Breast epithelium (tissue), 4 donors: Measurements from ENCODE around the gene LRP1. TPM values are rescaled to one million over a fixed set of nuclear protein-coding genes. Genes with fewer than 3 reads are reported as not detected.

Source experiments
- DNase-seq, 2 donors: peaks; one replicate each; pipeline ENCODE4 v3.0.0-alpha.2; 2019; ENCODE audit warnings: low spot score in 2 of 2
- H3K27ac ChIP-seq, 2 donors: fragments of 200-600 bp; sonication (generic) in 1 of 2; one replicate each; pipeline ENCODE4 v1.5.1; 2016 to 2019; ENCODE audit warnings: mild to moderate bottlenecking in 1 of 2
- H3K27me3 ChIP-seq, 2 donors: fragments of 200-600 bp; sonication (generic) in 1 of 2; one replicate each; pipeline versions ENCODE4 v1.5.1 to v1.6.0; 2017 to 2019; ENCODE audit warnings: control low read depth in 1 of 2, mild to moderate bottlenecking in 1 of 2
- H3K36me3 ChIP-seq: fragments of 200-600 bp; one replicate; pipeline ENCODE4 v1.5.1; 2019
- H3K4me1 ChIP-seq, 2 donors: fragments of 200-600 bp; sonication (generic); one replicate each; pipeline ENCODE4 v1.5.1; 2016 to 2019; ENCODE audit warnings: control low read depth in 1 of 2
- H3K4me3 ChIP-seq, 3 donors: fragments of 200-600 bp; sonication (generic); 1 replicate in 2 of 3; 2 replicates in 1 of 3; pipeline ENCODE4 v1.5.1; 2016 to 2019; ENCODE audit warnings: mild to moderate bottlenecking in 3 of 3, moderate library complexity in 2 of 3
- H3K9me3 ChIP-seq, 2 donors: fragments of 200-600 bp; sonication (generic) in 1 of 2; one replicate each; pipeline ENCODE4 v1.5.1; 2016 to 2019; ENCODE audit warnings: control low read depth in 1 of 2
- POLR2A ChIP-seq: fragments of 450-650 bp; IDR thresholded peaks from one replicate; pipeline ENCODE4 v1.6.1; 2016; ENCODE audit warnings: antibody characterized with exemption, mild to moderate bottlenecking, moderate library complexity
- POLR2AphosphoS5 ChIP-seq, 3 donors: sonication (generic); formaldehyde crosslinking; IDR thresholded peaks; one replicate each; pipeline ENCODE4 v1.6.1; 2017; ENCODE audit warnings: antibody characterized with exemption in 3 of 3
- intact Hi-C: fragments of 100-400 bp; cut with DNase I; formaldehyde crosslinking; loops from one replicate; pipeline ENCODE4 v1.15.1; 2023; ENCODE audit warnings: low total_unique reads
- total RNA-seq, 3 donors: library from RNA; depleted of rRNA; stranded (reverse); fragments of >200 nt; gene quantifications; one replicate each; pipeline ENCODE4 v1.1.0, GENCODE V29; 2016
- TF ChIP-seq, protein P1 (sequence below), 3 donors: fragments of 450-650 bp; IDR thresholded peaks; one replicate each; pipeline ENCODE4 v1.5.1; 2016 to 2017; ENCODE audit warnings: antibody characterized with exemption in 3 of 3, mild to moderate bottlenecking in 3 of 3, moderate library complexity in 3 of 3

The LRP1 gene
- total RNA-seq, 3 donors from 2014 or later, result 102 to 894 (median 240) TPM

DNA sequence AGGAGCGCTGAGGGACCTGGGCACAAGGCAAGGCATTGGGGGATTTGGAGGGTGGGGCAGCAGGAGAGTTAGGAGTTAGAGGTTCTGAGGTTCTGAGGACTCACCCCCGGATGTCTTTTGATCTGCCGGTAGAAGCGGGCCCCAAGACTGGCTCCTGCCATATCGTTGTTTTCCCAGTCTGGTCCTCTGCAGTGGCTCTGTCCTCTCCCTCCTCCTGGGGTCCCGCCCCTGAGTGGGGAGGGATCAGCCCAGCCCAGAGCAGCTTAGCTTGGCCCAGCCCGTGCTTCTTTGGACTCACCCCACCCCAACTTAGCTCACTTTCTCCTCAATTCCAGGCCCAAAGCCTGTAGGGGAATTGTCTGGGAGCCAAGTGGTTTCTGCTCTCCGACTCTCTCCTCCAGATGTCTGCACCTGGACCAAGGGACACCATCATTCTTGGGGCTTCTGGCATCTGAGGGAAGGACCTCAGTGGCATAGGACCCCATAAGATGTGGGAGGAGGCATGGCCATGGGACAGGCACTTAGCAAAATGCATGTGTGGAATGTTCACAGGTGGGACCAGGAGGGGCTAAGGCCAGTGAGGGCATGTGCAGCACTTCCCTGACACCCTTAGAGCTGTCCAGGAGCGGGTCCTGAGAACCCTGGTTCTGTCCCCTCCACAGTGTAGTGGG is 108.8 kb downstream of the LRP1 start:
- intact Hi-C loops, result no loop called here
- H3K4me1 ChIP-seq, result peaks cover 13 to 14% of the 10 kb centered on the region in 2 donors
- no peak overlapping the region for H3K4me3 ChIP-seq
- H3K9me3 ChIP-seq, result no peaks in the 10 kb centered on the region
- peaks cover 3 to 26% of the 10 kb centered on the region in 2 donors for H3K27me3 ChIP-seq
- H3K27ac ChIP-seq, result peak overlapping the region in 1 of 2 donors; percentile 72
- DNase-seq, result no peak
- no peaks in the 10 kb centered on the region for H3K36me3 ChIP-seq
- TF ChIP-seq, protein P1, sequence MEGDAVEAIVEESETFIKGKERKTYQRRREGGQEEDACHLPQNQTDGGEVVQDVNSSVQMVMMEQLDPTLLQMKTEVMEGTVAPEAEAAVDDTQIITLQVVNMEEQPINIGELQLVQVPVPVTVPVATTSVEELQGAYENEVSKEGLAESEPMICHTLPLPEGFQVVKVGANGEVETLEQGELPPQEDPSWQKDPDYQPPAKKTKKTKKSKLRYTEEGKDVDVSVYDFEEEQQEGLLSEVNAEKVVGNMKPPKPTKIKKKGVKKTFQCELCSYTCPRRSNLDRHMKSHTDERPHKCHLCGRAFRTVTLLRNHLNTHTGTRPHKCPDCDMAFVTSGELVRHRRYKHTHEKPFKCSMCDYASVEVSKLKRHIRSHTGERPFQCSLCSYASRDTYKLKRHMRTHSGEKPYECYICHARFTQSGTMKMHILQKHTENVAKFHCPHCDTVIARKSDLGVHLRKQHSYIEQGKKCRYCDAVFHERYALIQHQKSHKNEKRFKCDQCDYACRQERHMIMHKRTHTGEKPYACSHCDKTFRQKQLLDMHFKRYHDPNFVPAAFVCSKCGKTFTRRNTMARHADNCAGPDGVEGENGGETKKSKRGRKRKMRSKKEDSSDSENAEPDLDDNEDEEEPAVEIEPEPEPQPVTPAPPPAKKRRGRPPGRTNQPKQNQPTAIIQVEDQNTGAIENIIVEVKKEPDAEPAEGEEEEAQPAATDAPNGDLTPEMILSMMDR (IDR thresholded peaks at IDR 0.05), result no peak
- TF ChIP-seq POLR2A (no peak), POLR2AphosphoS5 (IDR thresholded peaks at IDR 0.05) (no peak)

DNA sequence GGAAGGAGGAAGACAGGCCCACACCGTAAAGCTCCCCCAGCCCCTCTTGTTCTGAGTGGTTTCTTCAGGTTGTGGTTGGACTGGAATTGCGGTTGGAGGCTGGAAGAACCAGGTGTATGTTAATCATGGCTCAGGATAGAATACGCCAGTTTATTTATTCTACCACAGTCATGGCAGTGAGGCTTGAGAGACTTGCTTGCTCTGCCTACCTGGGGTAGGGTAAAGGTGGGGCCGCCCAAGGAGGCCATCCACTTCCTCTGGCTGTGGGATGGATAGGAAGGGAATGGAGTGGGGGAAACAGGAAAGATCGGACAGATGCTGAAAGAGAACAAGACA is 109.3 kb downstream of the LRP1 start:
- no peak for DNase-seq
- Histone ChIP-seq H3K4me3 (peak overlapping the region in 2 of 3 donors; percentile 55 to 75), H3K27me3 (peaks cover 3 to 31% of the 10 kb centered on the region in 2 donors), H3K27ac (no peak overlapping the region), H3K4me1 (peaks cover 13 to 14% of the 10 kb centered on the region in 2 donors), H3K36me3 (no peaks in the 10 kb centered on the region), H3K9me3 (no peaks in the 10 kb centered on the region)
- TF ChIP-seq POLR2AphosphoS5 (IDR thresholded peaks at IDR 0.05) (no peak), POLR2A (no peak)
- TF ChIP-seq, protein P1 (IDR thresholded peaks at IDR 0.05), result no peak
- intact Hi-C loops, result no loop called here

DNA sequence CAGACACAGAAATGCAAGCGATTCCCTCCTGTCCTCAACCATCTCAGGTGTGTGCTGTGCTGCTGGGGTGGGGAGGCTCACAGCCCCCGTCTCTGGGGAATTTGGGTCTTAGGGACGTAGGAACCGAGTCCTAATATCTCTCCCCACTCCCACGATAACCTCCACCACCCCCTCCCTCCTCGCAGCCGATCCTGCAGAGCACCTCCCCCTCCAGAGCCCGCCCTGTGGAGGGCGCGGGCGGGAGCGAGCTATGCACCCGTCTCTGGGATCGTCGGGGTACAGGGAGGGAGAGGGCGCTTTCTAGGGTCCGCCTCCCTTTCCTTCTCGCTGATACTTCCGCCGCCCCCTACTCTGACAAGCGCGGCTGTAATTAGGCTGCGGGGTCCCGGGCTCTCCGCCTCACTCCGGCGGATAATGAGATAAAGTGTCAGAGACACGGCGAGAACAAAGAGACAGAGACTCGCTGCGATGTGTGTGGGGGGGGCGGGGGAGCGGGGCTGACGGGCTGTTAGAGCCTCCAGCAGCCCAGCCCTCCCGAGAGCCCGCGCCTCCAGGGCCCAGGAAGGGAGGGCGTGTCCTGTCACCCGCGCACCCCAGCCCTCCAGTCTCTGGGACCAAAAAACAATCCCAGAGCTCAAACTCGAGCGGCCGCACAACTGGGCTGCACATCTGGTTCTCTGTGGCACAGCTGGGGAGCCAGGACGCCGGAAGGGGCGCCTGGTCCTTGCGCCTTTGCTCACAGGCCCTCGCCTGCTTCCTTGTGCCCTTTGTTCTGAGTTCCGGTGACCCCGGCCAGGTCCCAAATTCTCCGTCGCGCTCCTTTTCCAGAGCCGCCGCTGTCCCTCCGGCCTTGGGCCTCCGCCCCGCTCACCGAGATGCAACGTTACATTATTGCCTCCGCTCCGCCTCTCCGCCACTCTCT is 109.9 kb downstream of the LRP1 start:
- no peak overlapping the region for H3K27ac ChIP-seq
- intact Hi-C loops, result no loop called here

DNA sequence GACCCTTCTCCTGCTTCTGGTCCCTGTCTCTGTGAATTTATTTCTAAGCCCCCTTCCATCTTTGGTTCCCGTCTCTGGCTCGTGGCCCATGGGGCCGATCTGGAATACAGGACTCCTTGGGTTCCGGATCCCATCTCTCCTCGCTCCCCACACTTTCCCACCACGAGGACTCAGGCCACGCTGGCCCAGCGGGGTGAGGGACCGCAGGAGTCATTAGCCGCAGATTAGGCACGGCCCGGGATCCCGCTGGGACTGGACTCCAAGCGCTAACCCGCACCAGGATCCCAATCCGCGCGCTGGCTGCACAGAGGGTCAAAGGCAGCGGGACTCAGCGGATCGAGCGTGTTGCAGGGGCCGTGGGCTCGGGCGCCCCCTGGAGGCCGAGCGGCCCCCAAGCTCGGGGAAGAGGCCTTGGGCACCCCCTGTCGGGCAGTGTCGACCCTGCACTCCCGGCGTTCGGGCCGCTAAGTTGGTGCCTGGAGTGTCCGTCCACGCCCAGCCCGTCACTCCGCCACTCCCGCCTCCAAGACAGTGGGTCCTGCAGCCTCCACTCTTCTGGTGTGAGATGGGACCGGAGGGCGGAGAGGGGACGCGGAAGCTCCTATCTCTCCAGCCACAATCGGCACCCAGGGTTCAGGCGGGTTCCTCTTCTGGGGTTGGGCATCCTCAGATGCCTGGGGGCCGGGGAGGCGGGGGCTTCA is 110.7 kb downstream of the LRP1 start:
- no peaks in the 10 kb centered on the region for H3K9me3 ChIP-seq
- H3K36me3 ChIP-seq, result no peaks in the 10 kb centered on the region
- TF ChIP-seq, protein P1 (IDR thresholded peaks at IDR 0.05), result peak; percentile 98 to 100 (median 100)
- TF ChIP-seq POLR2AphosphoS5 (IDR thresholded peaks at IDR 0.05) (peak; percentile 20 to 55 (median 23)), POLR2A (no peak)
- H3K27me3 ChIP-seq, result peaks cover 3 to 38% of the 10 kb centered on the region in 2 donors
- DNase-seq, result peak; percentile 69 to 83
- H3K4me1 ChIP-seq, result peaks cover 19 to 22% of the 10 kb centered on the region in 2 donors
- no peak overlapping the region for H3K27ac ChIP-seq
- intact Hi-C loops, result no loop called here
- peak overlapping the region; percentile 45 to 75 (median 55) for H3K4me3 ChIP-seq

More for the DNA sequence above, 109.9 kb downstream of the LRP1 start:
- Histone ChIP-seq H3K36me3 (no peaks in the 10 kb centered on the region), H3K27me3 (peaks cover 3 to 37% of the 10 kb centered on the region in 2 donors), H3K4me1 (peaks cover 18 to 19% of the 10 kb centered on the region in 2 donors), H3K4me3 (peak overlapping the region; percentile 45 to 75 (median 55)), H3K9me3 (no peaks in the 10 kb centered on the region)
- DNase-seq, result no peak
- TF ChIP-seq, protein P1 (IDR thresholded peaks at IDR 0.05), result no peak
- TF ChIP-seq POLR2AphosphoS5 (IDR thresholded peaks at IDR 0.05) (no peak), POLR2A (no peak)
